RPMI8226 (cell line): Measurements from ENCODE around the gene PRLHR.

Experiments used
- DNase-seq: peaks from one replicate; pipeline ENCODE4 v3.0.0-alpha.2; 2015

Gene PRLHR

GRCh38 chr10:118557946-118558345, 37.5 kb downstream of the PRLHR start:
- DNase-seq, result no peak

- DNase-seq, result no peak
These were observed 43.8 kb downstream of the PRLHR start for GRCh38 chr10:118551535-118552100.

- no peak for DNase-seq
These were observed 48.2 kb downstream of the PRLHR start for GRCh38 chr10:118547282-118547681.

GRCh38 chr10:118546479-118546878, 49.0 kb downstream of the PRLHR start:
- DNase-seq, result no peak

- DNase-seq, result no peak
These were observed 50.1 kb downstream of the PRLHR start for GRCh38 chr10:118545381-118545780.

GRCh38 chr10:118544401-118544948, 51.0 kb downstream of the PRLHR start:
- no peak for DNase-seq

GRCh38 chr10:118543714-118544400, 51.6 kb downstream of the PRLHR start:
- DNase-seq, result peak; percentile 51

GRCh38 chr10:118542745-118543144, 52.7 kb downstream of the PRLHR start:
- no peak for DNase-seq

- DNase-seq, result no peak
These were observed 53.2 kb downstream of the PRLHR start for GRCh38 chr10:118542205-118542604.

GRCh38 chr10:118541718-118542117, 53.7 kb downstream of the PRLHR start:
- no peak for DNase-seq
